T-cell (primary cell): Measurements from ENCODE around the gene SLC22A14. TPM values are rescaled to one million over a fixed set of nuclear protein-coding genes. Genes with fewer than 3 reads are reported as not detected.

Source experiments
- ATAC-seq, 4 experiments: fragments of 200-7000 bp in 3 of 4; fragments of 150-1000 bp in 1 of 4; cut with Tn5 transposase; replicated peaks in 1 of 4; 1 replicate in 3 of 4; 2 replicates in 1 of 4; pipeline ENCODE4 v1.10.0; 2021; ENCODE audit warnings: moderate library complexity in 3 of 4, mild to moderate bottlenecking in 2 of 4, moderate number of reproducible peaks in 1 of 4
- CTCF ChIA-PET, 2 donors: fragments of 300-600 bp; sonication (Branson Sonifier 250); formaldehyde crosslinking; loops; one replicate each; lab custom pipeline; 2022; ENCODE audit warnings: antibody characterized with exemption in 2 of 2; lab: Charles Lee
- POLR2A ChIA-PET, 2 donors: fragments of 300-600 bp; sonication (Branson Sonifier 250); formaldehyde crosslinking; loops; one replicate each; lab custom pipeline; 2022; ENCODE audit warnings: antibody characterized with exemption in 2 of 2; lab: Charles Lee
- DNase-seq, 35 experiments: peaks; one replicate each; pipeline versions ENCODE4 v3.0.0 to v3.0.0-alpha.2; 2013 to 2023
- H3K27ac ChIP-seq: one replicate; pipeline ENCODE4 v1.5.1; 2013; ENCODE audit warnings: low read length
- H3K27me3 ChIP-seq, 2 experiments: replicated peaks in 1 of 2; 1 replicate in 1 of 2; 2 replicates in 1 of 2; pipeline versions ENCODE4 v1.6.1 to v1.7.0; 2013; ENCODE audit warnings: low read length in 1 of 2, mixed read lengths in 1 of 2; ENCODE audit not compliant: control insufficient read depth in 2 of 2, insufficient read depth in 2 of 2; ENCODE audit errors: extremely low read depth in 1 of 2
- H3K36me3 ChIP-seq, 2 donors: 1 replicate in 1 of 2; 2 replicates in 1 of 2; pipeline versions ENCODE4 v1.6.1 to v1.7.0; 2013; ENCODE audit warnings: low read length in 1 of 2; ENCODE audit not compliant: control insufficient read depth in 2 of 2, insufficient read depth in 1 of 2; ENCODE audit errors: extremely low read depth in 1 of 2
- H3K4me1 ChIP-seq, 2 experiments: 1 replicate in 1 of 2; 2 replicates in 1 of 2; pipeline versions ENCODE4 v1.6.1 to v1.7.0; 2013; ENCODE audit warnings: low read length in 2 of 2, mixed read lengths in 1 of 2; ENCODE audit not compliant: insufficient read depth in 2 of 2, control insufficient read depth in 1 of 2; ENCODE audit errors: extremely low read depth in 1 of 2
- H3K4me3 ChIP-seq, 2 donors: 1 replicate in 1 of 2; 2 replicates in 1 of 2; pipeline versions ENCODE4 v1.5.1 to v1.7.0; 2013; ENCODE audit warnings: mild to moderate bottlenecking in 2 of 2, low read length in 1 of 2, moderate library complexity in 1 of 2; ENCODE audit not compliant: control insufficient read depth in 1 of 2; ENCODE audit errors: extremely low read depth in 1 of 2
- H3K9me3 ChIP-seq: 2 replicates; pipeline ENCODE4 v1.7.0; 2013
- H3K27ac Mint-ChIP-seq, 2 donors: one replicate each; pipeline ENCODE4 v1.8.0; 2020 to 2021; ENCODE audit warnings: mild to moderate bottlenecking in 2 of 2, mixed read lengths in 2 of 2
- H3K27me3 Mint-ChIP-seq, 2 donors: one replicate each; pipeline ENCODE4 v1.8.0; 2021 to 2022; ENCODE audit warnings: mixed read lengths in 2 of 2
- H3K36me3 Mint-ChIP-seq: one replicate; pipeline ENCODE4 v1.8.0; 2021; ENCODE audit warnings: mixed read lengths
- H3K4me1 Mint-ChIP-seq, 3 donors: one replicate each; pipeline ENCODE4 v1.8.0; 2020 to 2022; ENCODE audit warnings: mixed read lengths in 3 of 3, mild to moderate bottlenecking in 1 of 3
- H3K4me3 Mint-ChIP-seq, 3 donors: one replicate each; pipeline ENCODE4 v1.8.0; 2020 to 2022; ENCODE audit warnings: mild to moderate bottlenecking in 3 of 3, mixed read lengths in 3 of 3, moderate library complexity in 3 of 3
- H3K9me3 Mint-ChIP-seq, 3 donors: one replicate each; pipeline ENCODE4 v1.8.0; 2020 to 2022; ENCODE audit warnings: mixed read lengths in 3 of 3
- WGBS: methylation state at CpG from one replicate; pipeline ENCODE4 v1.1.5; 2013; ENCODE audit warnings: missing lambda C conversion rate; ENCODE audit not compliant: insufficient coverage; 5-methylcytosine and 5-hydroxymethylcytosine counted together
- total RNA-seq, 35 experiments: library from RNA in 6 of 35; stranded (reverse) in 6 of 35; fragments of 120-200 nt in 1 of 35; gene quantifications; one replicate each; pipeline versions ENCODE4 v1.2.1 to v1.2.4 and lab custom pipeline; 2013 to 2026

Gene SLC22A14
- total RNA-seq, 5 donors from 2014 or later (not counting 1 experiment from before 2014, with no cell fraction given), result 0.10 TPM; not detected in 4

- POLR2A ChIA-PET, result no interaction called here
- ATAC-seq (no peak), DNase-seq (no peak)
- Histone ChIP-seq H3K4me1 (no peaks in the 10 kb centered on the region), H3K27ac (no peak overlapping the region), H3K9me3 (no peaks in the 10 kb centered on the region), H3K4me3 (no peak overlapping the region), H3K27me3 (peaks cover 0 to 6% of the 10 kb centered on the region in 2 experiments), H3K36me3 (no peaks in the 10 kb centered on the region)
- CTCF ChIA-PET, result no interaction called here
- 48% methylated on average over 2 of the region's 4 CpGs for WGBS
- Mint-ChIP-seq H3K27ac (no peak overlapping the region), H3K27me3 (no peaks in the 10 kb centered on the region), H3K36me3 (no peaks in the 10 kb centered on the region), H3K4me1 (no peaks in the 10 kb centered on the region), H3K9me3 (no peaks in the 10 kb centered on the region), H3K4me3 (no peak overlapping the region)
These were observed 32.1 kb downstream of the SLC22A14 start for GRCh38 chr3:38314112-38314763.

DNA sequence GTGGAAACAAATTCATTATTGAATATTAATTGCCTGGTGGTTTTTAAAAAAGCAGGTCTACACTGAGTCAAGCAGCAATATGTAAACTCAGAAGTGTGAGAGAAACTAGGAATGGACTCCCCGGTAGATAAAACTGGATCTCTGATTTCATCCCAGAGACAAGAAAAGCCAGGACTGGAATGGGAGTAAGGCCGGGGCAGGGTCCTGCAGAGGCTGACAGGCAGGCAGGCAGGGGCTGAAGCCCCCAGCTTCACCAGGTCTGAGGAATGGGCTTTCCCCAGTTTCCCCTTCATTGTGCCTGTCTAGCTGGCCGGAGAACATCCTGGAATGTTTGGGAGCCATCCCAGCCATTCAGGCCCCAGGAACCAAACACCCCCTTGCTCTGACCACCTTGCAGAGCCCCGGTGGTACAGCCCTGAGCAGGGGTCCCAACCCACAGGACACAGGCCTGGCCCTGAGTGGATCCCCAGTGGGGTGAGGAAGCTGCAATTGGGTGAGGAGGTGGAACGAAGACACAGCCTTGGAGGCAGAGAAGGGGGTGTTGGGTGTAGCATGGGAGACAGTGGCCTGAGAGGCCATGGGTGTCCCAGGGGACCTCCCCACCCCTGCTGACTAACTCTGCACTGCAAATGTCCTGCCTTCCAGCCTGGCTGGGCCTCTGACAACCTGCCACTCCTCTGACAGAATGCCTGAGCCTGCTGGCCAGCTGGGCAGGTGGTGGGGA lies 32.8 kb downstream of the SLC22A14 start:
- no peak overlapping the region for H3K4me3 ChIP-seq
- WGBS, result 81% methylated on average over 2 of the region's 5 CpGs
- Mint-ChIP-seq H3K4me3 (no peak overlapping the region), H3K27ac (no peak overlapping the region), H3K27me3 (no peaks in the 10 kb centered on the region), H3K36me3 (no peaks in the 10 kb centered on the region), H3K4me1 (no peaks in the 10 kb centered on the region), H3K9me3 (no peaks in the 10 kb centered on the region)
- H3K27ac ChIP-seq, result no peak overlapping the region
- no peaks in the 10 kb centered on the region for H3K4me1 ChIP-seq
- DNase-seq (no peak), ATAC-seq (no peak)
- H3K36me3 ChIP-seq, result no peaks in the 10 kb centered on the region
- POLR2A ChIA-PET, result no interaction called here
- H3K9me3 ChIP-seq, result no peaks in the 10 kb centered on the region
- CTCF ChIA-PET, result no interaction called here
- H3K27me3 ChIP-seq, result peaks cover 0 to 6% of the 10 kb centered on the region in 2 experiments

DNA sequence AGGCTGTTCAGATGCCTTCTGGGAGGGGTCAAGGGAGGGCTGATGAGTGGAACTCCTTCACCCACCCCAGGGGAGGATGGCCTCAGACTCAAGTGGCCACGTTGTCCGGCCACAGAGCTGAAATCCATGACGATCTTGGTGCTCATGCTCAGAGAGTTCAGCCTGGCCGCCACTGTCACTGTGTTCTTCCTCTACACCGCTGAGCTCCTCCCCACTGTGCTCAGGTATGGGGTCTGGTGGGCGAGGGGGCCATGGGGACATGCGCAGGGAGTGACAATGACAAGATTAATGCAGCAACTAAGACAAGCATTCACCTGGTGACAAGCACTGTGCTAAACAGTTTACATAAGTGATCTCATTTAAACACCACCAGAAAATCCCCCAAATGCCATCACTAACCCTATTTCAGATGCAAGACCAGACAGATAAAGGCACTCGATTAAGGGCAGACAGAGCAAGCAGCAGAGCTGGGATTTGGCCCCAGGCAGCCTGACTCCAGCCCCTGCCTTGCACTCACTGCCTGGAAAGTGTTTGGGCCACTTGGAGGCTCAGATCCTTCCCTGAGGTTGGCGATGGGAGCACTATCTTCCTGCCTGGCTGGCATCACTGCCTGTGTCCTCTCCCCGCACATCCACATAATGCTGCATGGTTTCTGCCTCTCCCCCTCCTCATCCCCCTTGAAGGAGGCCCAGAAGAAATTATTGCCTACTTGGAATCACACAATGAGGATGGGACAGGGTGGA lies 33.6 kb downstream of the SLC22A14 start:
- Histone ChIP-seq H3K36me3 (no peaks in the 10 kb centered on the region), H3K4me1 (no peaks in the 10 kb centered on the region), H3K4me3 (no peak overlapping the region), H3K27me3 (peaks cover 0 to 8% of the 10 kb centered on the region in 2 experiments), H3K9me3 (no peaks in the 10 kb centered on the region), H3K27ac (no peak overlapping the region)
- POLR2A ChIA-PET, result no interaction called here
- Mint-ChIP-seq H3K27me3 (no peaks in the 10 kb centered on the region), H3K36me3 (no peaks in the 10 kb centered on the region), H3K4me3 (no peak overlapping the region), H3K9me3 (no peaks in the 10 kb centered on the region), H3K27ac (no peak overlapping the region), H3K4me1 (no peaks in the 10 kb centered on the region)
- DNase-seq, result no peak
- CTCF ChIA-PET, result no interaction called here
- WGBS, result 71% methylated on average over 5 of the region's 10 CpGs
- ATAC-seq, result no peak

DNA sequence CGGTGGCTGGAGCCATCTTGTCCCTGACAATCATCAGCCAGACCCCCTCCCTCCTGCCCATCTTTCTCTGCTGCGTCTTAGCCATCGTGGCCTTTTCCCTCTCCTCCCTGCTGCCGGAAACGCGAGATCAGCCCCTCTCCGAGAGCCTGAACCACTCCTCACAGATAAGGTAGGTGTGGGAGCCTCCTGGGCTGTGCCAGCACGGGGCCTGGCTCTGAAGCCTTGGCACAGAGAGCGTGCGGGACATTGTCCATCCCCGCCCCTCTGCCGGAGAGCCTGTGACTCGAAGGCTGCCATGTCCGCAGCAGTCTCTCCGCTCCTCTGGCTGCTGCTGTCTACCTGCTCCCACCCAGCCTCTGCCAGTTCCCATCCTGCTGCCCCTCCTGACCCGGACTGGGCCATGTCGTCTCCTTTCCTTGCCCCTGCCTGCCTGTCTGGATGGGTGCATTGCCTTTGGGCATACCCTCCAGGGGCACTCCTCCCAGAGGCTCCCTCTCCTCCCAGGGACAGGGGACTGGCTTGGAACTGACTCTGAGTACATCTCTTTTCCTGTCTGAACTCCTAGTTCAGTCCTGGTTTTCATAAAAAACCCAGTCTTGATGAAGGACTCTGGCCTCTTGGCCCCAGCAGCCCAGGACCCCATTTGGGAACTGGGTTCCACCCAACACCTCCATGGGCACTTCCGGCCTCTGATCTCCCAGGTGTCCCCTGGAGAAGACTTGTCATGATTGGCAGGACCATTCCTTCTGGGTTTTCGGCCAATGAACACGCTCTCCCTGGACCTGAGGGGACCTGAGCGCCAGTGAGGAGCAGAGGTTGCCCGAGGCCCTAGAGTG lies 34.5 kb downstream of the SLC22A14 start:
- Mint-ChIP-seq H3K4me1 (no peaks in the 10 kb centered on the region), H3K36me3 (no peaks in the 10 kb centered on the region), H3K9me3 (peaks cover 0 to 5% (median 0%) of the 10 kb centered on the region in 3 donors), H3K27me3 (no peaks in the 10 kb centered on the region), H3K4me3 (no peak overlapping the region), H3K27ac (no peak overlapping the region)
- H3K9me3 ChIP-seq, result no peaks in the 10 kb centered on the region
- H3K4me3 ChIP-seq, result no peak overlapping the region
- 84% methylated on average over 17 of the region's 22 CpGs for WGBS
- no peak for ATAC-seq
- H3K36me3 ChIP-seq, result no peaks in the 10 kb centered on the region
- ChIA-PET CTCF (no interaction called here), POLR2A (no interaction called here)
- H3K4me1 ChIP-seq, result no peaks in the 10 kb centered on the region
- no peak overlapping the region for H3K27ac ChIP-seq
- no peak for DNase-seq
- peaks cover 0 to 8% of the 10 kb centered on the region in 2 experiments for H3K27me3 ChIP-seq

DNA sequence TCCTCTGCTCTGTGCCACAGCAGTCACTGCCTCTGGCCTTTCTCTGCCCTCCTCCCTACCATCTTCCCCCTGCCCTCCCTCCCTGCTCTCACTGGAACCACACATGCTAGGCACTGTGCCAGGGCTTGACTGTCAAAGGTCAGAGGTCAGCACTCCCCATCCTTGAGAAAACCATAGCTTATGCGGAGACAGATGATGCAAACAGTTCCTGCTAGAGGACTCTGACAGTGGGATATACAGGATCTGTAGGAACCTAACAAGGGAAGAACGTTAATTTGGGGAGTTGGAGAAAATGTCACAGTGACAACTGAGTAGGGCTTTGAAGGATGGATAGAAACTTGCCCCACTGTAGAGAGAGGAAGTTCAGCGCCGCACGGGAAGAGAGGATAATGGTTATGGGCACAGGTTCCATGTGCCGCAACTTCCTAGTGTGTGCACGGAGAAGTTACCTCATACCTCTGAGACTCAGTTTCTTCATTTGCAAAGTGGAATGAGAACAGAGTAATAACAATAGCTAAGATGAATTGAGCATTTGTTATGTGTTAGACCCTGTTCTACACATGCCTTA lies 35.2 kb downstream of the SLC22A14 start:
- no peak overlapping the region for H3K27ac Mint-ChIP-seq
- H3K27me3 Mint-ChIP-seq, result no peaks in the 10 kb centered on the region
- ChIA-PET CTCF (no interaction called here), POLR2A (no interaction called here)
- 95% methylated on average over 2 of the region's 7 CpGs for WGBS
- peaks cover 0 to 9% (median 0%) of the 10 kb centered on the region in 3 donors for H3K9me3 Mint-ChIP-seq
- H3K4me3 ChIP-seq, result no peak overlapping the region
- H3K9me3 ChIP-seq, result no peaks in the 10 kb centered on the region
- peaks cover 0 to 8% of the 10 kb centered on the region in 2 experiments for H3K27me3 ChIP-seq
- H3K36me3 Mint-ChIP-seq, result no peaks in the 10 kb centered on the region
- ATAC-seq (no peak), DNase-seq (no peak)
- no peaks in the 10 kb centered on the region for H3K4me1 ChIP-seq
- H3K4me1 Mint-ChIP-seq, result no peaks in the 10 kb centered on the region
- no peaks in the 10 kb centered on the region for H3K36me3 ChIP-seq
- H3K27ac ChIP-seq, result no peak overlapping the region
- no peak overlapping the region for H3K4me3 Mint-ChIP-seq
